GM20431 (cell line): ENCODE data around the gene TLX2.

ENCODE experiments used
- in situ Hi-C: fragments of 300-500 bp; cut with MseI, MboI; formaldehyde crosslinking; loops from one replicate; pipeline ENCODE4 v1.15.0; 2020; ENCODE audit warnings: low sequenced_read_pairs; ENCODE audit not compliant: unreplicated experiment

The TLX2 gene

GRCh38 chr2:74507926-74508520 is 6.2 kb upstream of the TLX2 start:
- in situ Hi-C loops, result no loop called here

GRCh38 chr2:74510272-74510671 is 4.0 kb upstream of the TLX2 start:
- in situ Hi-C loops, result no loop called here

GRCh38 chr2:74511104-74511989 is 2.9 kb upstream of the TLX2 start:
- in situ Hi-C loops, result no loop called here

- in situ Hi-C loops, result no loop called here
Measured at GRCh38 chr2:74512744-74513604, 1.3 kb upstream of the TLX2 start.

GRCh38 chr2:74513605-74514367 is 464 bp upstream of the TLX2 start:
- in situ Hi-C loops, result no loop called here

- in situ Hi-C loops, result no loop called here
Measured at GRCh38 chr2:74515271-74515980, 1.2 kb downstream of the TLX2 start.

GRCh38 chr2:74515981-74516633 is 1.9 kb downstream of the TLX2 start:
- in situ Hi-C loops, result no loop called here

- in situ Hi-C loops, result no loop called here
Measured at GRCh38 chr2:74516650-74517049, 2.4 kb downstream of the TLX2 start.

GRCh38 chr2:74522516-74522915 is 8.3 kb downstream of the TLX2 start:
- in situ Hi-C loops, result no loop called here

- in situ Hi-C loops, result no loop called here
Measured at GRCh38 chr2:74524005-74524404, 9.8 kb downstream of the TLX2 start.

GRCh38 chr2:74524955-74525716 is 10.9 kb downstream of the TLX2 start:
- in situ Hi-C loops, result no loop called here

- in situ Hi-C loops, result no loop called here
Measured at GRCh38 chr2:74525717-74526648, 11.7 kb downstream of the TLX2 start, which contains the start of gene DQX1. Gene DQX1, minus strand, starts transcription at chr2:74526231. Its CDS starts 502 bp downstream, at chr2:74525729.

GRCh38 chr2:74526649-74527230 is 12.5 kb downstream of the TLX2 start:
- in situ Hi-C loops, result no loop called here

- in situ Hi-C loops, result no loop called here
Measured at GRCh38 chr2:74527741-74528140, 13.5 kb downstream of the TLX2 start.

GRCh38 chr2:74528600-74529356 is 14.5 kb downstream of the TLX2 start:
- in situ Hi-C loops, result no loop called here
